ENCODE measurements around the gene STRAP.
A peak's percentile ranks its signal among the peaks of the same experiment; 100 is the strongest.
"Not testable (repeated sequence)": the region's sequence is repeated elsewhere in the genome, so short reads cannot be mapped to it uniquely, and the experiment has no call there.

The STRAP gene

DNA sequence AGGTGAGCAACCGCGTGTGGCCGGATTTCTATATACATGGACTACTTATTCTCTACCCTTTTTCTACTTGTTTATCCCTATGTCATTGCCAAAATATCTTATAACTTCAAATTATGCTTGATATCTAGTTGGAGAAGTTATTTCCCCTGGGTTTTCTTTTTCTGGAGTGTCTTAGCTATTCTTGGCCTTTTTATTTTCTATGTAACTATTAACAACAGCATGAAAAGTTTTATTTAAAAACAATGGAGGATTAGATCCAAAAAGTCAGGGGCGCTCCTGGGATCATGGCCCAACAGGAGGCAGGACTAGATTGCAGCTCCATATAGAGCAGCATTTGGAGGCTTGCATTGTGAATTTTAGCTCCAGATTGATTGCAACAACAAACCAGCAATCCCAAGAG is 8.6 kb upstream of the STRAP start:
- DNase-seq (ENCODE audit: low spot score) = no peak

DNA sequence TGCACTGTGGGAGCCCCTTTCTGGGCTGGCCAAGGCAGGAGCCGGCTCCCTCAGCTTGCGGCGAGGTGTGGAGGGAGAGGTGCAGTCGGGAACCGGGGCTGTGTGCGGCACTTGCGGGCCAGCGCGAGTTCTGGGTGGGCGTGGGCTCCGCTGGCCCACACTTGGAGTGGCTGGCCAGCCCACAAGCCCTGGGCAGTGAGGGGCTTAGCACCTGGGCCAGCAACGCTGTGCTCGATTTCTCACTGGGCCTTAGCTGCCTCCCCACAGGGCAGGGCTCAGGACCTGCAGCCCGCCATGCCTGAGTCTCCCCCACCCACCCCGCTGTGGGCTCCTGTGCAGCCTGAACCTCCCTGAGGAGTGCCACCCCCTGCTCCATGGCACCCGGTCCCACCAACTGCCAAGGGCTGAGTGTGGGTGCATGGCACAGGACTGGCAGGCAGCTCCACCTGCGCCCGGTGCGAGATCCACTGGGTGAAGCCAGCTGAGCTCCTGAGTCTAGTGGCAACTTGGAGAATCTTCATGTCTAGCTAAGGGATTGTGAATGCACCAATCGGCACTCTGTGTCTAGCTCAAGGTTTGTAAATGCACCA is 7.5 kb upstream of the STRAP start:
- DNase-seq (ENCODE audit: low spot score) = not testable (repeated sequence)

DNA sequence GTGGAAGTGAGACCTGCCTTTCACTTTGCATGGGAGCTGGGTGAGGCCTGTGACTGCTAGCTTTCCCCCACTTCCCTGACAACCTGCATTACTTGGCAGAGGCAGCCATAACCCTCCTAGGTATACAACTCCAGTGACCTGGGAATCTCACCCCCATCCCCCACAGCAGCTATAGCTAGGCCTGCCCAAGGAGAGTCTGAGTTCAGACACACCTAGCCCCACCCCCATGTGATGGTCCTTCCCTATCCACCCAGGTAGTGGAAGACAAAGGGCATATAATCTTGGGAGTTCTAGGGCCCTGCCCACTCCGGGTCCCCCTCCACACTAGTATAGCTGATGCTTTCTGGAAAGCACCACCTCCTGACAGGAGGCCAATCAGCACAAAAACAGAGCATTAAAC is 6.3 kb upstream of the STRAP start:
- DNase-seq (ENCODE audit: low spot score) = no peak

GRCh38 chr12:15879413-15879812 is 2.8 kb upstream of the STRAP start:
- no peak for DNase-seq (ENCODE audit: low spot score)

GRCh38 chr12:15880721-15881120 is 1.5 kb upstream of the STRAP start:
- DNase-seq (ENCODE audit: low spot score) = no peak

GRCh38 chr12:15883536-15883935 is 1.3 kb downstream of the STRAP start:
- no peak for DNase-seq (ENCODE audit: low spot score)

- DNase-seq (ENCODE audit: low spot score) = peak; percentile 35
Measured at GRCh38 chr12:15886372-15887042, 4.3 kb downstream of the STRAP start.

DNA sequence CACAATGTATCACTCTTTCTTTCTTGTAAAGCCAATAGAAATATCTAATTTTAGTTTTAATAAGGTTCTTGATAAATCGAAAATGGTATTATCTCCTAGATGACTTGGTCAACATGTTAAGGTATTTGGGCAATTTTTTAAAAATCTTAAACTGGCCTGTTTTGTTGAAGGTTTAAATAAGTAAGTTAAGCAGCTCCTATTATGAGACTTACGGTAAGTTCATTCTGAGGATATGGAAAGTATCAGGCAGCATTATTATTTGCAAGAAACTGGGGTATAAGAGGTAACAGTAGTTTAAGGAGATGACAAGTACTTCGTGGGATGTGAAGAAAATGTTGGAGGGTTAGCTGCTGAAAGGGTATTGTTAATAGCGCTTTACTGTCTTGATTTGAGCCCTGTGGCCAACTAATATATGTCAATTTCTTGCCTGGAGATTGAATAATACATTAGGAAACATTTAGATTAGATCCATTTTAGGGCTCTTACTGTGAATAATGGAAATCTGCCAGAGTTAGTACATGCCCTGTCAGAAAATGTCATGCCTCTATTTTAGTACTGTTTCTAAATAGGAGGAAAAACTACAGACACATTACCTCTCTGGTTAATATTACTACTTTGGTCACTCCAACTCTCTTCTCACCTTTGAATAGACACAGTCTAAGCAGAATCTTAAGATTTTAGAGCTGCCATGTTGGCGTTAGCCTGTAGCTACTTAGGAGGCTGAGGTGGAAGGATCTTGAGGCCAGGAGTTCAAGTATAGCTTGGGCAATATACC is 5.0 kb downstream of the STRAP start:
- no peak for DNase-seq (ENCODE audit: low spot score)

GRCh38 chr12:15892645-15893259 is 10.6 kb downstream of the STRAP start:
- no peak for DNase-seq (ENCODE audit: low spot score)

- no peak for DNase-seq (ENCODE audit: low spot score)
Measured at GRCh38 chr12:15893260-15893659, 11.1 kb downstream of the STRAP start.

- no peak for DNase-seq (ENCODE audit: low spot score)
Measured at GRCh38 chr12:15896867-15897266, 14.7 kb downstream of the STRAP start.

GRCh38 chr12:15897433-15897832 is 15.2 kb downstream of the STRAP start:
- no peak for DNase-seq (ENCODE audit: low spot score)

DNA sequence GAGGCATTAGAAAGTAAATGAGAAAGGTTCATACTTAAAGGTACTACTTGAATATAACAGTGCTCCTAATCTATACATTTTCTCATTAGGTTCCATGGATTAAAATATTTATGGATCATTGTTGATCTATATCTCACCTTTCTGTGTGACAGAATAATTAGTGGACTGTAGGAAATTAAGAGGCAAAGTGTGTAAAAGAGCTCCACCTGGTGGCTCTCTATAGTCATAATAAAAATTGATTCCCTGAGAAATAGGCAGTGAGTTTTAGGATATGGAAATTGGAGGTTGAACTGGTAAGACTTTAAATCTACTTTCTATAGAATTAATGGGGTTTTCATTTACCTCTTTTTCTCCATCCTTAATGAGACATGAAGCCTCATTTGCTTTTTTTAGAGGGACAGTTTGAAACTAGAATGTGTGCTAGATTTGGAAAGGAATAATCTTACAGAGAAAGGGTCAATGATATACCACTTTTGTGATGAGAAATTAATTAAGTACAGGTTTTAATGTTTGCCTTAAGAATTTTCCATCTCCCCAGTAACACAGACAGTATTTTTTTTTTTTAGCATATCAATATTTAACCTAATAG is 17.2 kb downstream of the STRAP start:
- peak; percentile 34 for DNase-seq (ENCODE audit: low spot score)

DNA sequence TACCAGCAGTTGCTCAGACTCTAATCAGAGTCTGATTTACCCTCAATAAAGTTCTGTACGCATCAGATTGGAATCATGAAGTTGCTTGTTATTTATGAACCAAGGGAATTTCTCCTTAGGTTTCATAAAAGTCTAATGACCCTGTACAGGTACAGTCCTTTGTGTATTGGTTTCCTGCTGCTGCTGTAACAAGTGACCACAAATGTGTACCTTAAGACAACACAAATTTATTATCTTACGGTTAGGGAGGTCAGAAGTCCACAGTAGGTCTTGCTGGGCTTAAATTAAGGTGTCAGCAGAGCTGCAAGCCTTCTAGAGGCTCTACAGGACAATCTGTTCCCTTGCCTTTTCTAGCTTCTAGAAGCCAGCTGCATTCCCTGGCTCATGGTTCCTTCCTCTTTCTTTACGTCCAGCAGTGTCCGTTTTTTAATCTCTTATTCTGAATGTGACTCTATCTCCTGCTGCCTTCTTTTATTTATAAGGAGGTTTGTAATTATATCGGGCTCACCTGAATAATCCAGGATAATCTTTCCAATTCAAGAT is 22.3 kb downstream of the STRAP start:
- DNase-seq (ENCODE audit: low spot score) = no peak

- no peak for DNase-seq (ENCODE audit: low spot score)
Measured at GRCh38 chr12:15910468-15910863, 28.3 kb downstream of the STRAP start.

DNA sequence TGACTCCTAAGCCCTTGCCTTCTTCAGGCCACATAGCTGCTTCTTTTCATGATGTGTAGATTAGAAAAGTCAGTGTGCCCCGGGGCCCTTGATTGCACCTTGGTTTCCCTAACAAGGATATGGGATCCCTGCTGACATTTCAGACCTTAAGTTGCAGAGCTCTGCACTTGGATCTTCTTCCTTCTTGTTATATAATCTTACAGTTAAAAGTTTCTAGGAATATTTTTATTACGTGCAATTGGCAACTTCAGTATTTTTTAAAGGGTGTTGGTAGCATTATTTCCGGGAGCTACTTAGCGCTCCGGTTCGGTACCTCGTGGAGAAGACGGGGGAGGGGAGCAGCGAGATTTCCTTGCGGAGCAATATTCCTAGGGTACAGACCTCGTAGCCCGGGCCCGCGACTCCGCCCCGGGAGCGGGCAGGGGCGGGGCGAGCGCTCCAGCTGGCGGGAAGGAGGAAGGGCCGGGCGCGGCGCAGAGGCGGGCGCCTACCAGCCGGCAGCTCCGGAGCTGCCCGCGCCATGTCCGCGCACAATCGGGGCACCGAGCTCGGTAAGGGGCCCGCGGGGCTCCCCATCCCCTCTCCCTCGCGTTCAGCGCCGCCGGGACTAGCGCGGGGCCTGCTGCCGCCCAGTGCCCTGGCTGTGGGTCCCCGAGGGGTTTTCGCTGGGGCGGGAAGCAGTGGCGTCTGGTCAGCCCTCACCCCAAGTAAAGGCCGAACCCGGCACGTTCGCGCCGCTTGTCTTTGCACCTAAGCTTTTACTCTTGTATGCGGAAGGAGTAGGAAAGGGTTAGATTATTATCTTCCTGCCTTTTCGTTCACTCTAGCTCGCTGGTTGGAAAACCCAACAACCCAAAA is 28.9 kb downstream of the STRAP start, which contains the start of gene DERA:
TSS of gene DERA (plus strand) at position 469 of the 858 bp plus-strand sequence. CDS start at position 521, 52 bp downstream.
- peak; percentile 77 for DNase-seq (ENCODE audit: low spot score)

DNA sequence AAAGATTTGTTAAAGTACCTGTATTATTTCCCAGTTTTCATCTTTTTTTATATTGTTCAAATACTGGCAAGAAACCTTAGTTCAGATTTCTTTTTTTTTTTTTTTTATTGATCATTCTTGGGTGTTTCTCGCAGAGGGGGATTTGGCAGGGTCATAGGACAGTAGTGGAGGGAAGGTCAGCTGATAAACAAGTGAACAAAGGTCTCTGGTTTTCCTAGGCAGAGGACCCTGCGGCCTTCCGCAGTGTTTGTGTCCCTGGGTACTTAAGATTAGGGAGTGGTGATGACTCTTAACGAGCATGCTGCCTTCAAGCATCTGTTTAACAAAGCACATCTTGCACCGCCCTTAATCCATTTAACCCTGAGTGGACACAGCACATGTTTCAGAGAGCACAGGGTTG is 29.7 kb downstream of the STRAP start:
- DNase-seq (ENCODE audit: low spot score) = not testable (repeated sequence)

- DNase-seq (ENCODE audit: low spot score) = not testable (repeated sequence)
Measured at GRCh38 chr12:15914131-15914530, 31.9 kb downstream of the STRAP start.

DNA sequence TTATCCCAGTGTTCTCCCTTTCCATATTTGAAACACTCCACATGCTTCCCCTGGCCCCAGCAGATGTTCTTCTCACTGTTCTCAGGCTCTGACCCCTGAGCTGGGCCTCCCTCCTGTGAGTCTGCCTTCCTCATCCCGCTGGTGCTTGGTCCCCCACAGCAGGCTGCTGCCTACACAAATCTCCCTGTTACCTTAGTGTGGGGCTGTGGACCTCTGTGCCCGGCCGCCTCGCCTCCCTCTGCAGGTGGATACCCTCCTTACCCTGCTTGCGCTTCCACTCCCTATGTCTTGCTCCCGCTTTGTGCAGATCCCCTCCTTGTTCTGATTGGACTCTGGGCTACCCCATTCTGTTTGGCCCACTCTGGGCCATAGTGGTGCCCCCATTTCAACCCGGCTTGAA is 35.9 kb downstream of the STRAP start:
- DNase-seq (ENCODE audit: low spot score) = no peak

DNA sequence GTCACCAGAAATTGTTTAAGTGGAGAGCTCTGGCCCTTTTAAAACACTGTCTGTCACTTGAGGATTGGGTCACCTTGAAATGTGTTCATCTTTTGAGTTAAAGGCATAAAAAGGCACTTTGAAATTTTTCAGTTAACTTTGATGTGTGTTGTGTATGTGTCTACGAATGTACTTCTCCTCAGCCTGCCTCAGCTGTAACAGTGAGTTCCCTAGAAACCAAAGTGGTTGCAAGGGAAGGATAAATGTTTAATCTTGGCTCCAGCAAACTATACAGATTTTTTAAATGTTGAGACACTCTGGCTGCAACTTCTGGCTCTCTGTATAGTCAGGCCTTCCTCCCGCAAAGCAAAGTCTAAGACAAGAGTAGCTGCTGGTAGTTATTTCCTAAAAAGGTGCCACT is 37.2 kb downstream of the STRAP start:
- no peak for DNase-seq (ENCODE audit: low spot score)

GRCh38 chr12:15924956-15925355 is 42.8 kb downstream of the STRAP start:
- DNase-seq (ENCODE audit: low spot score) = no peak
